HepG2 (cell line): ENCODE results near the gene PAQR6. TPM values are rescaled to one million over a fixed set of nuclear protein-coding genes. Genes with fewer than 3 reads are reported as not detected.

Experiments
- ATF7 ChIP-seq, 2 experiments: fragments of 450-650 bp in 1 of 2; sonication (generic) in 1 of 2; formaldehyde crosslinking in 1 of 2; IDR thresholded peaks; 2 replicates each; pipeline versions ENCODE4 v1.4.0 to v1.6.1; 2016 to 2020; ENCODE audit warnings: antibody characterized with exemption in 1 of 2, mild to moderate bottlenecking in 1 of 2, missing genetic modification reagents in 1 of 2
- ATRX ChIP-seq: sonication (generic); formaldehyde crosslinking; IDR thresholded peaks from 2 replicates; pipeline ENCODE4 v1.4.0; 2020; ENCODE audit warnings: missing genetic modification reagents, borderline replicate concordance
- EHMT2 ChIP-seq: fragments of 200-600 bp; sonication (generic); IDR thresholded peaks from 2 replicates; pipeline ENCODE4 v1.7.0; 2017; ENCODE audit warnings: antibody characterized with exemption, low read depth, low read length, borderline replicate concordance
- KAT7 ChIP-seq: IDR thresholded peaks from 2 replicates; pipeline ENCODE4 v1.6.1; 2018; ENCODE audit warnings: borderline replicate concordance, missing compliant biosample characterization
- MTA3 ChIP-seq: sonication (generic); formaldehyde crosslinking; IDR thresholded peaks from 2 replicates; pipeline ENCODE4 v1.4.0; 2020; ENCODE audit warnings: missing genetic modification reagents
- PHF21A ChIP-seq: sonication (generic); formaldehyde crosslinking; IDR thresholded peaks from 2 replicates; pipeline ENCODE4 v1.5.0; 2020; ENCODE audit warnings: mild to moderate bottlenecking, missing genetic modification reagents
- SIN3B ChIP-seq: fragments of 150-350 bp; IDR thresholded peaks from 2 replicates; pipeline ENCODE4 v1.6.1; 2014; ENCODE audit warnings: low read length
- SMAD1 ChIP-seq: sonication (generic); formaldehyde crosslinking; IDR thresholded peaks from 2 replicates; pipeline ENCODE4 v1.4.0; 2020; ENCODE audit warnings: missing genetic modification reagents, low read depth, mild to moderate bottlenecking, borderline replicate concordance
- SSRP1 ChIP-seq: IDR thresholded peaks from 2 replicates; pipeline ENCODE4 v1.6.1; 2016; ENCODE audit warnings: control low read depth
- TBL1XR1 ChIP-seq: fragments of 150-350 bp; IDR thresholded peaks from 2 replicates; pipeline ENCODE4 v1.6.1; 2014; ENCODE audit warnings: borderline replicate concordance, low read length; ENCODE audit not compliant: partially characterized antibody
- TP53 ChIP-seq: sonication (generic); formaldehyde crosslinking; conservative IDR thresholded peaks from 2 replicates; pipeline ENCODE4 v1.4.0; 2020; ENCODE audit warnings: missing genetic modification reagents
- ZFY ChIP-seq: sonication (generic); formaldehyde crosslinking; IDR thresholded peaks from 2 replicates; pipeline ENCODE4 v1.4.0; 2020; ENCODE audit warnings: missing genetic modification reagents
- ZNF234 ChIP-seq: sonication (generic); formaldehyde crosslinking; conservative IDR thresholded peaks from 2 replicates; pipeline ENCODE4 v1.5.1; 2020; ENCODE audit warnings: mild to moderate bottlenecking, missing genetic modification reagents
- ZNF432 ChIP-seq: sonication (generic); formaldehyde crosslinking; IDR thresholded peaks from 2 replicates; pipeline ENCODE4 v1.5.0; 2020; ENCODE audit warnings: missing genetic modification reagents, mild to moderate bottlenecking, borderline replicate concordance
- ZNF781 ChIP-seq: sonication (generic); formaldehyde crosslinking; IDR thresholded peaks from 2 replicates; pipeline ENCODE4 v1.5.1; 2020; ENCODE audit warnings: borderline replicate concordance, mild to moderate bottlenecking, missing genetic modification reagents; ENCODE audit errors: not compliant biosample characterization
- polyA plus RNA-seq, 8 experiments: library from polyadenylated mRNA; depleted of rRNA in 3 of 8; stranded (reverse) in 7 of 8; unstranded in 1 of 8; fragments of >200 nt; fragmentation: Illumina TruSeq in 4 of 8; extraction: Trizol in 4 of 8; gene quantifications; 2 replicates each; pipeline versions ENCODE4 v1.2.1 to v1.2.3, GENCODE V29; 2011 to 2016; ENCODE audit warnings: low read depth in 4 of 8, missing spikeins in 1 of 8, mixed read lengths in 1 of 8; ENCODE audit not compliant: insufficient read depth in 1 of 8
- total RNA-seq, 5 experiments: library from RNA; depleted of rRNA; stranded (reverse); fragments of >200 nt; fragmentation: Illumina TruSeq; extraction: Trizol; gene quantifications; 2 replicates each; pipeline ENCODE4 v1.2.3, GENCODE V29; 2016; ENCODE audit warnings: low read depth in 1 of 5
- TF ChIP-seq, protein P1 (sequence below): sonication (generic); formaldehyde crosslinking; IDR thresholded peaks from 2 replicates; pipeline ENCODE4 v1.9.0; 2022; ENCODE audit warnings: missing genetic modification reagents, mild to moderate bottlenecking, borderline replicate concordance
- TF ChIP-seq, protein P2 (sequence below): sonication (generic); formaldehyde crosslinking; IDR thresholded peaks from 2 replicates; pipeline ENCODE4 v1.4.0; 2020; ENCODE audit warnings: missing genetic modification reagents
- TF ChIP-seq, protein P3 (sequence below): IDR thresholded peaks from 2 replicates; pipeline ENCODE4 v1.6.1; 2016; ENCODE audit warnings: low read depth, borderline replicate concordance
- TF ChIP-seq, protein P4 (sequence below): sonication (generic); formaldehyde crosslinking; IDR thresholded peaks from 2 replicates; pipeline ENCODE4 v1.5.1; 2020; ENCODE audit warnings: missing genetic modification reagents, mild to moderate bottlenecking, borderline replicate concordance
- TF ChIP-seq, protein P5 (sequence below): sonication (generic); formaldehyde crosslinking; IDR thresholded peaks from 2 replicates; pipeline ENCODE4 v1.5.1; 2020; ENCODE audit warnings: missing genetic modification reagents, mild to moderate bottlenecking, borderline replicate concordance

Gene PAQR6
- total and polyA plus RNA-seq, 2 of the 13 experiments (the other 11 are each of a cell fraction or from before 2014, with no cell fraction given), result 0.82 to 1.4 TPM

DNA sequence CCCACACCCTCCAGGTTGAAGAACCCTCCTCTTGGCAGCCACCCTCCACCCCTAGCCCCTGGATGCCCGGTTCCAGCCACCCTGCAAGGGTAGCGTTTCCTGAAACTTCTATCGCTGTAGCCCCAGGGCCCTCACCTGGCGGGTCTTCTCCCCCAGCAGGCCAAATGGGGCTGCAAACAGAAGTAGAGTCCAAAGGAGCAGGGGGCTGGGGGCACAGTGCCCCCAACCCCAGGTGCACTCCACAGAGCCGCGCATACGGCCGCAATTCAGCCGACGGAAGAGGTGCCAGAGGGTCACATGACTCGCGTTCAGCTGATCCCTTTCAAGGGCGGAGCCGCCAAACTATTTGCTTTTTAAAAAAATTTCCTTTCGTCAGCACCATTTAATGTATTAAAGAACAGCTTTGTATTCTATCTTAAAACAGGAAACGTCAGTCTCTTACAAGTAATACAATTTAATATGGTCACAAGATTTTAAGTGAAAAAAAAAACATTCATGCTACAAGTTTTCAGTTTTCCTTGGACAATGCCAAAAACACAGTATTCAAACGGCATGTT lies 47.6 kb upstream of the PAQR6 start, which contains the start of gene GLMP (continued):
- TF ChIP-seq ZNF781 (no peak), ZNF234 (CRISPR knock-in tag) (no peak), TP53 (CRISPR knock-in tag) (no peak), PHF21A (CRISPR knock-in tag) (peak; percentile 25; the same call in 1 of the 2 replicates), ZFY (CRISPR knock-in tag) (peak; percentile 31; the same call in 1 of the 2 replicates), ATRX (CRISPR knock-in tag) (no peak), SIN3B (peak; percentile 79; the same call in 1 of the 2 replicates), SSRP1 (CRISPR knock-in tag) (no peak), SMAD1 (no peak), KAT7 (no peak), ZNF432 (CRISPR knock-in tag) (no peak), MTA3 (no peak), ATF7 (IDR thresholded peaks at IDR 0.05) (no peak), ATF7 (CRISPR knock-in tag; IDR thresholded peaks at IDR 0.05) (no peak), EHMT2 (no peak), TBL1XR1 (no peak)
- TF ChIP-seq, protein P1, sequence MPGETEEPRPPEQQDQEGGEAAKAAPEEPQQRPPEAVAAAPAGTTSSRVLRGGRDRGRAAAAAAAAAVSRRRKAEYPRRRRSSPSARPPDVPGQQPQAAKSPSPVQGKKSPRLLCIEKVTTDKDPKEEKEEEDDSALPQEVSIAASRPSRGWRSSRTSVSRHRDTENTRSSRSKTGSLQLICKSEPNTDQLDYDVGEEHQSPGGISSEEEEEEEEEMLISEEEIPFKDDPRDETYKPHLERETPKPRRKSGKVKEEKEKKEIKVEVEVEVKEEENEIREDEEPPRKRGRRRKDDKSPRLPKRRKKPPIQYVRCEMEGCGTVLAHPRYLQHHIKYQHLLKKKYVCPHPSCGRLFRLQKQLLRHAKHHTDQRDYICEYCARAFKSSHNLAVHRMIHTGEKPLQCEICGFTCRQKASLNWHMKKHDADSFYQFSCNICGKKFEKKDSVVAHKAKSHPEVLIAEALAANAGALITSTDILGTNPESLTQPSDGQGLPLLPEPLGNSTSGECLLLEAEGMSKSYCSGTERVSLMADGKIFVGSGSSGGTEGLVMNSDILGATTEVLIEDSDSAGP (CRISPR knock-in tag), result peak; percentile 31; the same call in 1 of the 2 replicates
- TF ChIP-seq, protein P2, sequence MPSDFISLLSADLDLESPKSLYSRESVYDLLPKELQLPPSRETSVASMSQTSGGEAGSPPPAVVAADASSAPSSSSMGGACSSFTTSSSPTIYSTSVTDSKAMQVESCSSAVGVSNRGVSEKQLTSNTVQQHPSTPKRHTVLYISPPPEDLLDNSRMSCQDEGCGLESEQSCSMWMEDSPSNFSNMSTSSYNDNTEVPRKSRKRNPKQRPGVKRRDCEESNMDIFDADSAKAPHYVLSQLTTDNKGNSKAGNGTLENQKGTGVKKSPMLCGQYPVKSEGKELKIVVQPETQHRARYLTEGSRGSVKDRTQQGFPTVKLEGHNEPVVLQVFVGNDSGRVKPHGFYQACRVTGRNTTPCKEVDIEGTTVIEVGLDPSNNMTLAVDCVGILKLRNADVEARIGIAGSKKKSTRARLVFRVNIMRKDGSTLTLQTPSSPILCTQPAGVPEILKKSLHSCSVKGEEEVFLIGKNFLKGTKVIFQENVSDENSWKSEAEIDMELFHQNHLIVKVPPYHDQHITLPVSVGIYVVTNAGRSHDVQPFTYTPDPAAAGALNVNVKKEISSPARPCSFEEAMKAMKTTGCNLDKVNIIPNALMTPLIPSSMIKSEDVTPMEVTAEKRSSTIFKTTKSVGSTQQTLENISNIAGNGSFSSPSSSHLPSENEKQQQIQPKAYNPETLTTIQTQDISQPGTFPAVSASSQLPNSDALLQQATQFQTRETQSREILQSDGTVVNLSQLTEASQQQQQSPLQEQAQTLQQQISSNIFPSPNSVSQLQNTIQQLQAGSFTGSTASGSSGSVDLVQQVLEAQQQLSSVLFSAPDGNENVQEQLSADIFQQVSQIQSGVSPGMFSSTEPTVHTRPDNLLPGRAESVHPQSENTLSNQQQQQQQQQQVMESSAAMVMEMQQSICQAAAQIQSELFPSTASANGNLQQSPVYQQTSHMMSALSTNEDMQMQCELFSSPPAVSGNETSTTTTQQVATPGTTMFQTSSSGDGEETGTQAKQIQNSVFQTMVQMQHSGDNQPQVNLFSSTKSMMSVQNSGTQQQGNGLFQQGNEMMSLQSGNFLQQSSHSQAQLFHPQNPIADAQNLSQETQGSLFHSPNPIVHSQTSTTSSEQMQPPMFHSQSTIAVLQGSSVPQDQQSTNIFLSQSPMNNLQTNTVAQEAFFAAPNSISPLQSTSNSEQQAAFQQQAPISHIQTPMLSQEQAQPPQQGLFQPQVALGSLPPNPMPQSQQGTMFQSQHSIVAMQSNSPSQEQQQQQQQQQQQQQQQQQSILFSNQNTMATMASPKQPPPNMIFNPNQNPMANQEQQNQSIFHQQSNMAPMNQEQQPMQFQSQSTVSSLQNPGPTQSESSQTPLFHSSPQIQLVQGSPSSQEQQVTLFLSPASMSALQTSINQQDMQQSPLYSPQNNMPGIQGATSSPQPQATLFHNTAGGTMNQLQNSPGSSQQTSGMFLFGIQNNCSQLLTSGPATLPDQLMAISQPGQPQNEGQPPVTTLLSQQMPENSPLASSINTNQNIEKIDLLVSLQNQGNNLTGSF, result no peak
- TF ChIP-seq, protein P3, sequence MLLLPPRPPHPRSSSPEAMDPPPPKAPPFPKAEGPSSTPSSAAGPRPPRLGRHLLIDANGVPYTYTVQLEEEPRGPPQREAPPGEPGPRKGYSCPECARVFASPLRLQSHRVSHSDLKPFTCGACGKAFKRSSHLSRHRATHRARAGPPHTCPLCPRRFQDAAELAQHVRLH (CRISPR knock-in tag), result no peak
- TF ChIP-seq, protein P4, sequence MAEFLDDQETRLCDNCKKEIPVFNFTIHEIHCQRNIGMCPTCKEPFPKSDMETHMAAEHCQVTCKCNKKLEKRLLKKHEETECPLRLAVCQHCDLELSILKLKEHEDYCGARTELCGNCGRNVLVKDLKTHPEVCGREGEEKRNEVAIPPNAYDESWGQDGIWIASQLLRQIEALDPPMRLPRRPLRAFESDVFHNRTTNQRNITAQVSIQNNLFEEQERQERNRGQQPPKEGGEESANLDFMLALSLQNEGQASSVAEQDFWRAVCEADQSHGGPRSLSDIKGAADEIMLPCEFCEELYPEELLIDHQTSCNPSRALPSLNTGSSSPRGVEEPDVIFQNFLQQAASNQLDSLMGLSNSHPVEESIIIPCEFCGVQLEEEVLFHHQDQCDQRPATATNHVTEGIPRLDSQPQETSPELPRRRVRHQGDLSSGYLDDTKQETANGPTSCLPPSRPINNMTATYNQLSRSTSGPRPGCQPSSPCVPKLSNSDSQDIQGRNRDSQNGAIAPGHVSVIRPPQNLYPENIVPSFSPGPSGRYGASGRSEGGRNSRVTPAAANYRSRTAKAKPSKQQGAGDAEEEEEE, result no peak
- TF ChIP-seq, protein P5, sequence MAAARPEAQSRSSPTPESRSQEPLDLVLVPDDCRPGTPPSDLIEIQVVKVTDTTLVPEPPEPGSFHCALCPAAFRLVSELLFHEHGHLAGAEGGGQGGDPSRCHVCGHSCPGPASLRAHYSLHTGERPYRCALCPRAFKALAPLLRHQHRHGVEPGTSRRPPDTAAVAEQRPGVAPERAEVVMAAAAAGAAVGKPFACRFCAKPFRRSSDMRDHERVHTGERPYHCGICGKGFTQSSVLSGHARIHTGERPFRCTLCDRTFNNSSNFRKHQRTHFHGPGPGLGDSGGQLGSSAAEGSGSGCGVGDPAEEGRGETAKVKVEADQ (CRISPR knock-in tag), result no peak
